ENCODE results near the gene KIF19.

KIF19 gene

DNA sequence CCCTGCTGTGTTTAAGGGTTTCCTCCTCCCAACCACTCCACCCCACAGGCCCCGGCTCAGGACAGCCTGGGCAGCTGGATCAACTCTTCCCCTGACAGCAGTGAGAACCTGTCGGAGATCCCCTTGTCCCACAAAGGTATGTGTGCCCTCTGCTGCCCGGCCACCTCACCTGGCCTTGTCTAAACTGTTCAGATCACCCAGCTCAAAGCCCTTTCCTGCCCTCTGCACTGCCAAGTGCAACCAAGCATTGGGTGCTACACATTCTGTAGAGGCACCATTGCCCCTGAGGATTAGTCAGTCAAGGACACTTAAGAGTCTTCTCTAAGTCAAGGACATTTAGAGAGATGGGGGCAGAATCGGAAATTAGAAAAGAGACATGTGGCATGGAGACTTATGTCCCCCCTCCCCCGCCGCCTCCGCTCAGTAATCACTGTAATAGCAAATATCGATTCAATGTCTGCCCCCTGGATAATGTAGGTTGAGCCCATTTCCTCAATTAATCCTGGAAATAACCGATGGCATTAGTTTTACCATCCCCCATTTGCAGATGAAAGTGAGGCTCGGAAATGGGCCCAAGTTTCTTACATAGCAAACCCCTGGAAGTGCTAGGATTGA lies 27.5 kb downstream of the KIF19 start:
- Histone ChIP-seq H3K9me2 (replicated peaks; ENCODE audit: insufficient read depth, low read length) (no peaks in the 10 kb centered on the region), H2AFZ (ENCODE audit: low read depth, low read length, severe bottlenecking) (no peak overlapping the region), H3K79me2 (ENCODE audit: insufficient read depth, low read length) (no peaks in the 10 kb centered on the region), H4K20me1 (ENCODE audit: low read depth, low read length) (no peaks in the 10 kb centered on the region), H3K9ac (ENCODE audit: low read length) (no peak overlapping the region), H3K36me3 (ENCODE audit: low read length) (no peaks in the 10 kb centered on the region), H3K27ac (ENCODE audit: low read depth, low read length) (no peak overlapping the region), H3K9me3 (ENCODE audit: insufficient read depth, low read length) (no peaks in the 10 kb centered on the region), H3F3A (ENCODE audit: insufficient read depth) (no peaks in the 10 kb centered on the region), H3K27me3 (ENCODE audit: low read length) (no peaks in the 10 kb centered on the region), H3K4me2 (ENCODE audit: low read depth, low read length, poor library complexity, severe bottlenecking) (no peak overlapping the region), H3K4me3 (ENCODE audit: insufficient read depth, low read length, poor library complexity, severe bottlenecking) (no peak overlapping the region)
- no peak for TF ChIP-seq EZH2phosphoT487 (conservative IDR thresholded peaks at IDR 0.05; ENCODE audit: low read length)
- no peak for TF ChIP-seq CTCF (IDR thresholded peaks at IDR 0.05; ENCODE audit: insufficient read depth, low read length, poor library complexity, severe bottlenecking)

GRCh38 chr17:74354123-74354522 lies 28.1 kb downstream of the KIF19 start:
- no peaks in the 10 kb centered on the region for H3K9me2 ChIP-seq (replicated peaks; ENCODE audit: insufficient read depth, low read length)
- no peaks in the 10 kb centered on the region for H3K27me3 ChIP-seq (ENCODE audit: low read length)
- H3K4me2 ChIP-seq (ENCODE audit: low read depth, low read length, poor library complexity, severe bottlenecking): no peak overlapping the region
- TF ChIP-seq EZH2phosphoT487 (conservative IDR thresholded peaks at IDR 0.05; ENCODE audit: low read length) (no peak), CTCF (IDR thresholded peaks at IDR 0.05; ENCODE audit: insufficient read depth, low read length, poor library complexity, severe bottlenecking) (peak; percentile 84)
- H3F3A ChIP-seq (ENCODE audit: insufficient read depth): no peaks in the 10 kb centered on the region
- no peaks in the 10 kb centered on the region for H4K20me1 ChIP-seq (ENCODE audit: low read depth, low read length)
- no peak overlapping the region for H3K4me3 ChIP-seq (ENCODE audit: insufficient read depth, low read length, poor library complexity, severe bottlenecking)
- H3K79me2 ChIP-seq (ENCODE audit: insufficient read depth, low read length): no peaks in the 10 kb centered on the region
- no peak overlapping the region for H3K27ac ChIP-seq (ENCODE audit: low read depth, low read length)
- no peaks in the 10 kb centered on the region for H3K36me3 ChIP-seq (ENCODE audit: low read length)
- no peak overlapping the region for H2AFZ ChIP-seq (ENCODE audit: low read depth, low read length, severe bottlenecking)
- no peak overlapping the region for H3K9ac ChIP-seq (ENCODE audit: low read length)
- no peaks in the 10 kb centered on the region for H3K9me3 ChIP-seq (ENCODE audit: insufficient read depth, low read length)

DNA sequence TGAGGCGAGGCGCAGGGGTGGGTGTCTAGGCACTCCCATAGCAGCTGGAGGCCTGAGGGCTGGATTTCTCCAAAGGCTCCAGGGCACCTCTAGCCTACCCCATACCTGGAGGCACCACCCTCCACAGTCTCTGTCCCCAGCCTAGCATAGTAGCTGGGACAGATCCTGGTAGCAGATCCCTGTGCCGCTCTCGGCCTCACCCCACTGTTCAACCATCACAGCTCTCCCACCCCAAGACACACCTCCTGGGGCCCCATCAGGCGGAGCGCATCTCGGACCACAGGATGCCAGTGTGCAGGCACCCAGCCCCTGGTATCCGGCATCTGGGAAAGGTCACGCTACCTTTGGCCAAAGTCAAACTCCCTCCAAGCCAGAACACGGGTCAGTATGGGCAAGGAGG lies 28.5 kb downstream of the KIF19 start:
- no peaks in the 10 kb centered on the region for H3K36me3 ChIP-seq (ENCODE audit: low read length)
- H3K9me2 ChIP-seq (replicated peaks; ENCODE audit: insufficient read depth, low read length): no peaks in the 10 kb centered on the region
- no peaks in the 10 kb centered on the region for H3K27me3 ChIP-seq (ENCODE audit: low read length)
- H3K9me3 ChIP-seq (ENCODE audit: insufficient read depth, low read length): no peaks in the 10 kb centered on the region
- H3F3A ChIP-seq (ENCODE audit: insufficient read depth): no peaks in the 10 kb centered on the region
- no peak overlapping the region for H3K4me2 ChIP-seq (ENCODE audit: low read depth, low read length, poor library complexity, severe bottlenecking)
- no peak overlapping the region for H3K27ac ChIP-seq (ENCODE audit: low read depth, low read length)
- no peaks in the 10 kb centered on the region for H4K20me1 ChIP-seq (ENCODE audit: low read depth, low read length)
- H2AFZ ChIP-seq (ENCODE audit: low read depth, low read length, severe bottlenecking): no peak overlapping the region
- H3K9ac ChIP-seq (ENCODE audit: low read length): no peak overlapping the region
- H3K4me3 ChIP-seq (ENCODE audit: insufficient read depth, low read length, poor library complexity, severe bottlenecking): no peak overlapping the region
- H3K79me2 ChIP-seq (ENCODE audit: insufficient read depth, low read length): no peaks in the 10 kb centered on the region
- no peak for TF ChIP-seq CTCF (IDR thresholded peaks at IDR 0.05; ENCODE audit: insufficient read depth, low read length, poor library complexity, severe bottlenecking)
- no peak for TF ChIP-seq EZH2phosphoT487 (conservative IDR thresholded peaks at IDR 0.05; ENCODE audit: low read length)
